Natural killer cell (primary cell): ENCODE measurements around the gene FRRS1L. TPM values are rescaled to one million over a fixed set of nuclear protein-coding genes. Genes with fewer than 3 reads are reported as not detected.

Source experiments
- ATAC-seq, 3 donors: fragments of 150-1000 bp in 2 of 3; fragments of 200-7000 bp in 1 of 3; cut with Tn5 transposase; 1 replicate in 1 of 3; 2 replicates in 2 of 3; pipeline ENCODE4 v1.10.0; 2021; ENCODE audit warnings: mild to moderate bottlenecking in 2 of 3, moderate library complexity in 2 of 3
- DNase-seq, 2 donors: peaks; one replicate each; pipeline versions ENCODE4 v3.0.0 to v3.0.0-alpha.2; 2013 to 2021; ENCODE audit warnings: mixed read lengths in 1 of 2
- H3K27ac ChIP-seq: one replicate; pipeline ENCODE4 v1.5.1; 2013; ENCODE audit warnings: mild to moderate bottlenecking, low read length
- H3K27me3 ChIP-seq: one replicate; pipeline ENCODE4 v1.6.1; 2013; ENCODE audit warnings: low read length; ENCODE audit not compliant: control insufficient read depth, insufficient read depth
- H3K36me3 ChIP-seq: one replicate; pipeline ENCODE4 v1.6.1; 2013; ENCODE audit warnings: low read length; ENCODE audit not compliant: control insufficient read depth, insufficient read depth
- H3K4me1 ChIP-seq: one replicate; pipeline ENCODE4 v1.6.1; 2013; ENCODE audit warnings: low read length; ENCODE audit not compliant: control insufficient read depth, insufficient read depth
- H3K4me3 ChIP-seq: one replicate; pipeline ENCODE4 v1.5.1; 2013; ENCODE audit warnings: low read length
- H3K9me3 ChIP-seq: one replicate; pipeline ENCODE4 v1.6.1; 2013; ENCODE audit warnings: low read length; ENCODE audit not compliant: control insufficient read depth, insufficient read depth
- H3K27ac Mint-ChIP-seq, 2 donors: one replicate each; pipeline ENCODE4 v1.8.0; 2022; ENCODE audit warnings: mild to moderate bottlenecking in 2 of 2, mixed read lengths in 2 of 2, moderate library complexity in 1 of 2
- H3K27me3 Mint-ChIP-seq, 2 donors: one replicate each; pipeline ENCODE4 v1.8.0; 2022; ENCODE audit warnings: low read depth in 2 of 2, mixed read lengths in 2 of 2
- H3K36me3 Mint-ChIP-seq: one replicate; pipeline ENCODE4 v1.8.0; 2022; ENCODE audit warnings: mixed read lengths
- H3K4me1 Mint-ChIP-seq, 2 donors: one replicate each; pipeline ENCODE4 v1.8.0; 2022; ENCODE audit warnings: mixed read lengths in 2 of 2
- H3K4me3 Mint-ChIP-seq: one replicate; pipeline ENCODE4 v1.8.0; 2022; ENCODE audit warnings: mild to moderate bottlenecking, moderate library complexity, mixed read lengths
- H3K9me3 Mint-ChIP-seq, 2 donors: one replicate each; pipeline ENCODE4 v1.8.0; 2022; ENCODE audit warnings: mixed read lengths in 2 of 2
- WGBS: methylation state at CpG from one replicate; pipeline ENCODE4 v1.1.7; 2013; ENCODE audit warnings: missing lambda C conversion rate; ENCODE audit not compliant: insufficient coverage; 5-methylcytosine and 5-hydroxymethylcytosine counted together
- intact Hi-C: fragments of 100-400 bp; cut with micrococcal nuclease; formaldehyde crosslinking; loops from one replicate; pipeline ENCODE4 v1.14.2; 2022
- total RNA-seq, 4 donors: library from RNA; stranded (reverse); fragments of 120-200 nt in 1 of 4; gene quantifications; one replicate each; pipeline versions ENCODE4 v1.2.3 to v1.2.4, GENCODE V29; 2013 to 2022
- TF ChIP-seq, protein P1 (sequence below): fragments of 200-600 bp; IDR thresholded peaks from one replicate; pipeline ENCODE4 v1.8.0; 2022; ENCODE audit warnings: antibody characterized with exemption

FRRS1L gene
- total RNA-seq, 3 donors from 2014 or later (not counting 1 experiment from before 2014, with no cell fraction given), result not detected

DNA sequence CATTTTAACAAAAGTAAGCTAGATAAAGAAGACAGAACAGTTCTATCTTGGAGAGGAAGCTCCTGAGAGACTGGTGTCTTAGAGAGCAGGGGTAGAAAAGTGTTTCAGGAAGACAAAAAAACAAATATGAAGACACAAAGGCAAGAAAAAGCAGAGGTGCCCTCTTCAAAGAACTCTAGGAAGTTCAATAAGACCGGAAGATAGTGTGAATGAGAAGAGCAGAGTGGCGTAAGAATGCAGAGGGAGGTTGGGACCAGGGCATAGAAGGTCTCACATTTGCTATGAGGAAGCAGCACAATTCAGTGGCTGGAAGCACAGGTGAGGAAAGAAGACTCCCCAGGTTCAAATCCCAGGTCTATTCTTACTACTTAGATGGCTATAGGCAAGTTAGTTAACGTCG lies 69.9 kb downstream of the FRRS1L start:
- intact Hi-C loops, result no loop called here
- no peaks in the 10 kb centered on the region for H3K9me3 ChIP-seq
- Mint-ChIP-seq H3K4me1 (peaks cover 53 to 61% of the 10 kb centered on the region in 2 donors), H3K9me3 (no peaks in the 10 kb centered on the region), H3K27ac (no peak overlapping the region), H3K4me3 (no peak overlapping the region), H3K27me3 (no peaks in the 10 kb centered on the region), H3K36me3 (no peaks in the 10 kb centered on the region)
- H3K36me3 ChIP-seq, result peaks cover 26% of the 10 kb centered on the region
- no peak for ATAC-seq
- no peak overlapping the region for H3K27ac ChIP-seq
- TF ChIP-seq, protein P1, sequence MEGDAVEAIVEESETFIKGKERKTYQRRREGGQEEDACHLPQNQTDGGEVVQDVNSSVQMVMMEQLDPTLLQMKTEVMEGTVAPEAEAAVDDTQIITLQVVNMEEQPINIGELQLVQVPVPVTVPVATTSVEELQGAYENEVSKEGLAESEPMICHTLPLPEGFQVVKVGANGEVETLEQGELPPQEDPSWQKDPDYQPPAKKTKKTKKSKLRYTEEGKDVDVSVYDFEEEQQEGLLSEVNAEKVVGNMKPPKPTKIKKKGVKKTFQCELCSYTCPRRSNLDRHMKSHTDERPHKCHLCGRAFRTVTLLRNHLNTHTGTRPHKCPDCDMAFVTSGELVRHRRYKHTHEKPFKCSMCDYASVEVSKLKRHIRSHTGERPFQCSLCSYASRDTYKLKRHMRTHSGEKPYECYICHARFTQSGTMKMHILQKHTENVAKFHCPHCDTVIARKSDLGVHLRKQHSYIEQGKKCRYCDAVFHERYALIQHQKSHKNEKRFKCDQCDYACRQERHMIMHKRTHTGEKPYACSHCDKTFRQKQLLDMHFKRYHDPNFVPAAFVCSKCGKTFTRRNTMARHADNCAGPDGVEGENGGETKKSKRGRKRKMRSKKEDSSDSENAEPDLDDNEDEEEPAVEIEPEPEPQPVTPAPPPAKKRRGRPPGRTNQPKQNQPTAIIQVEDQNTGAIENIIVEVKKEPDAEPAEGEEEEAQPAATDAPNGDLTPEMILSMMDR, result no peak
- no peak overlapping the region for H3K4me3 ChIP-seq
- peaks cover 3% of the 10 kb centered on the region for H3K4me1 ChIP-seq
- peak in 1 of 2 donors; percentile 38 for DNase-seq
- WGBS, result 88% methylated on average over 4 of the region's 4 CpGs
- no peaks in the 10 kb centered on the region for H3K27me3 ChIP-seq

DNA sequence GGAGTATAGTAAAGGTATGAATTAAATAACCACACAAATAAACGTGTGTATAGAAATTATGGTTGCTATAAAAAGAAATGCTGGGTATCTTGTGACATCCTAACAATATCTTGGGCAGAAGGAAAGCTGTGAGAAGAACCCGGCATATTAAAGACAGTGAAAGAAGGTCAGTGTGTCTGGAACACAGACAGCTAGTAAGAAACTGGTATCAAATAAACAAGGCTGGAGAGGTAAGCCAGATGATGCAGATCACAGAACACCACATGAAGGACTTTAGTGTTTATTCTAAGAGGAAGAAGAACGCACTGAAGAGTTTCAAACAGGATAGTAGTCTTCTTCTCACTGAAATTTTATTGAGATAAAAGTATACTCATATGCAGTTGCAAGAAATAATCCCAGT lies 71.7 kb downstream of the FRRS1L start:
- Mint-ChIP-seq H3K9me3 (no peaks in the 10 kb centered on the region), H3K4me3 (no peak overlapping the region), H3K36me3 (no peaks in the 10 kb centered on the region), H3K27ac (peak overlapping the region in 1 of 2 donors; percentile 3), H3K4me1 (peaks cover 43 to 46% of the 10 kb centered on the region in 2 donors), H3K27me3 (no peaks in the 10 kb centered on the region)
- 80% methylated on average over 2 of the region's 3 CpGs for WGBS
- no peaks in the 10 kb centered on the region for H3K9me3 ChIP-seq
- peaks cover 32% of the 10 kb centered on the region for H3K36me3 ChIP-seq
- intact Hi-C loops, result no loop called here
- H3K4me3 ChIP-seq, result no peak overlapping the region
- TF ChIP-seq, protein P1, result no peak
- H3K4me1 ChIP-seq, result no peaks in the 10 kb centered on the region
- H3K27me3 ChIP-seq, result no peaks in the 10 kb centered on the region
- no peak overlapping the region for H3K27ac ChIP-seq
- no peak for DNase-seq
- no peak for ATAC-seq

DNA sequence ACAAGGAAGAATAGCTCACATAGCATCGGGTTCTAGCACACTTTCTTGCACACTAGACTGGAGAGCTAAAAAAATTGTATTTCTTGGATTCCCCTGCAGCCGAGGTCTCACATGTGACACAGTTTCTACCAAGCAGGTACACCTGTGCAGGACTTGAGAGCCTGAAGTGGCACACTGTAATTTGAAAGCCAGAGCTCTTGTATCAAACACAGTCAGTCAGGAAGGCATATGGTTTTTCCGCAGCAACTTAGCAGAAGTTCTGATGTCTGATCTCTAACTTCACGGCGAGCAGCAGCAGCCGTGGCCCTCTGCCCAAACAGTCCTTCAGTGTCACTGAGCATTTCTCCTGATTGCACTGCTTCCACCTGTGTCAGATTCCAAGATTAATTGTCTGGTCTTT lies 72.8 kb downstream of the FRRS1L start:
- Histone ChIP-seq H3K4me1 (no peaks in the 10 kb centered on the region), H3K36me3 (peaks cover 37% of the 10 kb centered on the region)
- H3K4me1 Mint-ChIP-seq, result peaks cover 42 to 45% of the 10 kb centered on the region in 2 donors

DNA sequence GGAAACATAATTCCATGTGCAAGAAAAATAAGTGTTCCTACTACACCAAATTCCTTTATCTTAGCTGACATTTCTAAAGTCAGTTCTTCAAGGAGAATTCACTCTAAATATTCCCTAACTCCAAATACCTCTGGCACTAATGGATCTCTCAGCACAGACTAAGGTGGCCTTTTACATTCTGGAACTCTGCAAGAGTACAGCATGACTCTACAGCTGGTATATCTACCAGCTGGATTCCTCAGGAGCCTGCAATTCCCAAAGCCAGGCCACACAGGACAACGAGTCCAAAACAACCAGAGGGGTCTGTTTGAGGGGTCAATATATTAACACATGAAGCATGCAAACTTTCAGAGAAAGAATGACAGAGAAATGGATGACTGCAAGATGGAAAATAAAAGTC lies 74.5 kb downstream of the FRRS1L start:
- Mint-ChIP-seq H3K4me1 (peaks cover 28 to 36% of the 10 kb centered on the region in 2 donors), H3K4me3 (no peak overlapping the region), H3K27ac (no peak overlapping the region), H3K36me3 (no peaks in the 10 kb centered on the region), H3K27me3 (no peaks in the 10 kb centered on the region), H3K9me3 (no peaks in the 10 kb centered on the region)
- Histone ChIP-seq H3K27me3 (no peaks in the 10 kb centered on the region), H3K36me3 (peaks cover 50% of the 10 kb centered on the region), H3K4me1 (no peaks in the 10 kb centered on the region), H3K9me3 (no peaks in the 10 kb centered on the region), H3K27ac (no peak overlapping the region), H3K4me3 (no peak overlapping the region)
- no peak for ATAC-seq
- WGBS, result 91% methylated on average over 1 of the region's 1 CpG
- no peak for DNase-seq
- TF ChIP-seq, protein P1, result no peak
- intact Hi-C loops, result no loop called here

More for the DNA sequence above, 72.8 kb downstream of the FRRS1L start:
- no peaks in the 10 kb centered on the region for H3K9me3 Mint-ChIP-seq
- H3K27me3 ChIP-seq, result no peaks in the 10 kb centered on the region
- H3K9me3 ChIP-seq, result no peaks in the 10 kb centered on the region
- H3K4me3 ChIP-seq, result no peak overlapping the region
- no peak overlapping the region for H3K27ac Mint-ChIP-seq
- TF ChIP-seq, protein P1, result no peak
- H3K27ac ChIP-seq, result no peak overlapping the region
- intact Hi-C loops, result no loop called here
- DNase-seq, result no peak
- no peaks in the 10 kb centered on the region for H3K36me3 Mint-ChIP-seq
- H3K4me3 Mint-ChIP-seq, result no peak overlapping the region
- no peak for ATAC-seq
- WGBS, result 98% methylated on average over 6 of the region's 6 CpGs
- no peaks in the 10 kb centered on the region for H3K27me3 Mint-ChIP-seq
